Thyroid gland (tissue), 4 donors: ENCODE data around the gene FEN1. TPM values are rescaled to one million over a fixed set of nuclear protein-coding genes. Genes with fewer than 3 reads are reported as not detected.

Experiments
- DNase-seq, 2 donors: peaks; one replicate each; pipeline ENCODE4 v3.0.0-alpha.2; 2019
- H3K27ac ChIP-seq, 3 donors: fragments of 200-600 bp; sonication (generic); 1 replicate in 2 of 3; 2 replicates in 1 of 3; pipeline ENCODE4 v1.5.1; 2016 to 2019; ENCODE audit warnings: mild to moderate bottlenecking in 1 of 3, moderate library complexity in 1 of 3
- H3K27me3 ChIP-seq: fragments of 200-600 bp; sonication (generic); one replicate; pipeline ENCODE4 v1.5.1; 2019
- H3K36me3 ChIP-seq, 2 donors: fragments of 200-600 bp; sonication (generic); one replicate each; pipeline ENCODE4 v1.5.1; 2016 to 2019
- H3K4me1 ChIP-seq, 2 donors: fragments of 200-600 bp; sonication (generic); one replicate each; pipeline ENCODE4 v1.5.1; 2017 to 2019
- H3K4me3 ChIP-seq, 3 donors: fragments of 200-600 bp; sonication (generic); replicated peaks in 1 of 3; 1 replicate in 2 of 3; 2 replicates in 1 of 3; pipeline ENCODE4 v1.5.1; 2016; ENCODE audit warnings: mild to moderate bottlenecking in 1 of 3
- H3K9me3 ChIP-seq: fragments of 200-600 bp; sonication (generic); one replicate; pipeline ENCODE4 v1.5.1; 2017
- CTCF ChIP-seq, 6 experiments: fragments of 200-600 bp in 3 of 6; fragments of 450-650 bp in 3 of 6; sonication (generic) in 3 of 6; IDR thresholded peaks; one replicate each; pipeline ENCODE4 v1.5.1; 2016 to 2019; ENCODE audit warnings: antibody characterized with exemption in 6 of 6, mild to moderate bottlenecking in 2 of 6, inconsistent platforms in 1 of 6, moderate library complexity in 1 of 6
- POLR2A ChIP-seq, 2 donors: fragments of 450-650 bp; IDR thresholded peaks; one replicate each; pipeline ENCODE4 v1.6.1; 2017; ENCODE audit warnings: antibody characterized with exemption in 2 of 2, mild to moderate bottlenecking in 2 of 2, moderate library complexity in 1 of 2
- WGBS, 2 donors: methylation state at CpG; one replicate each; pipeline ENCODE4 v1.1.5; 2017; 5-methylcytosine and 5-hydroxymethylcytosine counted together
- intact Hi-C: fragments of 100-400 bp; cut with DNase I; formaldehyde crosslinking; loops from one replicate; pipeline ENCODE4 v1.15.1; 2023
- total RNA-seq, 4 donors: library from RNA; depleted of rRNA; stranded (reverse); fragments of >200 nt; gene quantifications; one replicate each; pipeline ENCODE4 v1.2.3, GENCODE V29; 2016

The FEN1 gene
- total RNA-seq, 4 donors from 2014 or later, result 4.1 to 6.3 (median 5.2) TPM

GRCh38 chr11:61762223-61762615 is 30.5 kb upstream of the FEN1 start:
- Histone ChIP-seq H3K9me3 (no peaks in the 10 kb centered on the region), H3K4me1 (no peaks in the 10 kb centered on the region), H3K27ac (no peak overlapping the region), H3K36me3 (no peaks in the 10 kb centered on the region), H3K4me3 (no peak overlapping the region), H3K27me3 (no peaks in the 10 kb centered on the region)
- no peak for DNase-seq
- TF ChIP-seq CTCF (IDR thresholded peaks at IDR 0.05), result no peak
- TF ChIP-seq POLR2A (IDR thresholded peaks at IDR 0.05), result no peak
- 62 to 69% methylated on average over 3 to 8 of the region's 10 CpGs for WGBS, 2 donors
- intact Hi-C loops, result no loop called here

- Histone ChIP-seq H3K27ac (no peak overlapping the region), H3K27me3 (no peaks in the 10 kb centered on the region), H3K36me3 (no peaks in the 10 kb centered on the region), H3K4me3 (no peak overlapping the region), H3K9me3 (no peaks in the 10 kb centered on the region), H3K4me1 (no peaks in the 10 kb centered on the region)
- TF ChIP-seq POLR2A (IDR thresholded peaks at IDR 0.05) (no peak), CTCF (IDR thresholded peaks at IDR 0.05) (no peak)
- intact Hi-C loops, result no loop called here
- no peak for DNase-seq
- 46 to 59% methylated on average over 8 to 14 of the region's 15 CpGs for WGBS, 2 donors
These were observed 29.9 kb upstream of the FEN1 start for GRCh38 chr11:61762798-61763197.

- no peak for DNase-seq
- Histone ChIP-seq H3K36me3 (no peaks in the 10 kb centered on the region), H3K4me1 (no peaks in the 10 kb centered on the region), H3K27ac (no peak overlapping the region), H3K9me3 (no peaks in the 10 kb centered on the region), H3K27me3 (no peaks in the 10 kb centered on the region), H3K4me3 (no peak overlapping the region)
- WGBS, 2 donors, result 72 to 75% methylated on average over 21 to 22 of the region's 23 CpGs
- TF ChIP-seq CTCF (IDR thresholded peaks at IDR 0.05) (no peak), POLR2A (IDR thresholded peaks at IDR 0.05) (no peak)
- intact Hi-C loops, result no loop called here
These were observed 28.6 kb upstream of the FEN1 start for GRCh38 chr11:61763930-61764605.

- Histone ChIP-seq H3K9me3 (no peaks in the 10 kb centered on the region), H3K27me3 (no peaks in the 10 kb centered on the region), H3K27ac (no peak overlapping the region), H3K4me3 (no peak overlapping the region), H3K4me1 (no peaks in the 10 kb centered on the region), H3K36me3 (no peaks in the 10 kb centered on the region)
- 54 to 55% methylated on average over 9 to 17 of the region's 22 CpGs for WGBS, 2 donors
- intact Hi-C loops, result no loop called here
- TF ChIP-seq CTCF (IDR thresholded peaks at IDR 0.05) (no peak), POLR2A (IDR thresholded peaks at IDR 0.05) (no peak)
- no peak for DNase-seq
These were observed 28.0 kb upstream of the FEN1 start for GRCh38 chr11:61764606-61765260.

GRCh38 chr11:61765550-61766253 is 27.0 kb upstream of the FEN1 start:
- intact Hi-C loops, result no loop called here
- 93 to 100% methylated on average over 4 to 12 of the region's 26 CpGs for WGBS, 2 donors
- no peaks in the 10 kb centered on the region for H3K27me3 ChIP-seq
- H3K36me3 ChIP-seq, result no peaks in the 10 kb centered on the region
- DNase-seq, result no peak
- H3K4me3 ChIP-seq, result no peak overlapping the region
- H3K9me3 ChIP-seq, result no peaks in the 10 kb centered on the region
- TF ChIP-seq CTCF (IDR thresholded peaks at IDR 0.05), result no peak
- no peak for TF ChIP-seq POLR2A (IDR thresholded peaks at IDR 0.05)
- no peak overlapping the region for H3K27ac ChIP-seq
- no peaks in the 10 kb centered on the region for H3K4me1 ChIP-seq
